ENCODE data around the gene GNAT1.
A peak's percentile ranks its signal among the peaks of the same experiment; 100 is the strongest.
"Not testable (repeated sequence)": the region's sequence is repeated elsewhere in the genome, so short reads cannot be mapped to it uniquely, and the experiment has no call there.

Gene GNAT1

DNA sequence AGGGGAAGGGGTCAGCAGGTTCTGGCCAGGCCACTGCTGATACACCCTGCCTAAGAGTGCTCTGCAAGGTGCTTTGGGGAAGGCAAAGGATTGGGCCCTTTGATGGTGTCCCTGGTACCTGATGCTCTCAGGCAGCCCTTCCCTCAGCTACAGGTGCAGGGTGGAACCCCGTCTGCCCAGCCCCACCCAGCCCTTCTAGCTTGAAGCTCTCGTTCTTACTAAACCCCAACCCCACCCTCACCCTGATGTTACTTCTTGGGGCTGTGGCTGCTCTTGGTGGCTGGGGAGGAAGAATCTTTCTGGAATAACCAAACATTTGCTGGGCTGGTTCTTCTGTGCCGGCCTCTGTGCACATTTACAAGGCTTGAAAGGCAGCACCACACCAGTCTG lies 51.0 kb downstream of the GNAT1 start:
- Histone ChIP-seq H3K27me3 (ENCODE audit: low read length) (no peaks in the 10 kb centered on the region), H3K27ac (ENCODE audit: low read depth, low read length) (peak overlapping the region; percentile 66), H3F3A (ENCODE audit: insufficient read depth) (peaks cover 10% of the 10 kb centered on the region), H3K4me2 (ENCODE audit: low read depth, low read length, poor library complexity, severe bottlenecking) (peak overlapping the region; percentile 20), H3K9me2 (replicated peaks; ENCODE audit: insufficient read depth, low read length) (no peaks in the 10 kb centered on the region), H3K9ac (ENCODE audit: low read length) (peak overlapping the region; percentile 14; the same call in 1 of the 2 replicates), H2AFZ (ENCODE audit: low read depth, low read length, severe bottlenecking) (no peak overlapping the region), H3K4me3 (ENCODE audit: insufficient read depth, low read length, poor library complexity, severe bottlenecking) (no peak overlapping the region), H3K36me3 (ENCODE audit: low read length) (no peaks in the 10 kb centered on the region), H4K20me1 (ENCODE audit: low read depth, low read length) (no peaks in the 10 kb centered on the region), H3K79me2 (ENCODE audit: insufficient read depth, low read length) (peaks cover 77% of the 10 kb centered on the region), H3K9me3 (ENCODE audit: insufficient read depth, low read length) (no peaks in the 10 kb centered on the region)
- TF ChIP-seq EZH2phosphoT487 (conservative IDR thresholded peaks at IDR 0.05; ENCODE audit: low read length) = no peak
- TF ChIP-seq, protein P1, sequence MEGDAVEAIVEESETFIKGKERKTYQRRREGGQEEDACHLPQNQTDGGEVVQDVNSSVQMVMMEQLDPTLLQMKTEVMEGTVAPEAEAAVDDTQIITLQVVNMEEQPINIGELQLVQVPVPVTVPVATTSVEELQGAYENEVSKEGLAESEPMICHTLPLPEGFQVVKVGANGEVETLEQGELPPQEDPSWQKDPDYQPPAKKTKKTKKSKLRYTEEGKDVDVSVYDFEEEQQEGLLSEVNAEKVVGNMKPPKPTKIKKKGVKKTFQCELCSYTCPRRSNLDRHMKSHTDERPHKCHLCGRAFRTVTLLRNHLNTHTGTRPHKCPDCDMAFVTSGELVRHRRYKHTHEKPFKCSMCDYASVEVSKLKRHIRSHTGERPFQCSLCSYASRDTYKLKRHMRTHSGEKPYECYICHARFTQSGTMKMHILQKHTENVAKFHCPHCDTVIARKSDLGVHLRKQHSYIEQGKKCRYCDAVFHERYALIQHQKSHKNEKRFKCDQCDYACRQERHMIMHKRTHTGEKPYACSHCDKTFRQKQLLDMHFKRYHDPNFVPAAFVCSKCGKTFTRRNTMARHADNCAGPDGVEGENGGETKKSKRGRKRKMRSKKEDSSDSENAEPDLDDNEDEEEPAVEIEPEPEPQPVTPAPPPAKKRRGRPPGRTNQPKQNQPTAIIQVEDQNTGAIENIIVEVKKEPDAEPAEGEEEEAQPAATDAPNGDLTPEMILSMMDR (IDR thresholded peaks at IDR 0.05; ENCODE audit: insufficient read depth, low read length, poor library complexity, severe bottlenecking) = no peak

DNA sequence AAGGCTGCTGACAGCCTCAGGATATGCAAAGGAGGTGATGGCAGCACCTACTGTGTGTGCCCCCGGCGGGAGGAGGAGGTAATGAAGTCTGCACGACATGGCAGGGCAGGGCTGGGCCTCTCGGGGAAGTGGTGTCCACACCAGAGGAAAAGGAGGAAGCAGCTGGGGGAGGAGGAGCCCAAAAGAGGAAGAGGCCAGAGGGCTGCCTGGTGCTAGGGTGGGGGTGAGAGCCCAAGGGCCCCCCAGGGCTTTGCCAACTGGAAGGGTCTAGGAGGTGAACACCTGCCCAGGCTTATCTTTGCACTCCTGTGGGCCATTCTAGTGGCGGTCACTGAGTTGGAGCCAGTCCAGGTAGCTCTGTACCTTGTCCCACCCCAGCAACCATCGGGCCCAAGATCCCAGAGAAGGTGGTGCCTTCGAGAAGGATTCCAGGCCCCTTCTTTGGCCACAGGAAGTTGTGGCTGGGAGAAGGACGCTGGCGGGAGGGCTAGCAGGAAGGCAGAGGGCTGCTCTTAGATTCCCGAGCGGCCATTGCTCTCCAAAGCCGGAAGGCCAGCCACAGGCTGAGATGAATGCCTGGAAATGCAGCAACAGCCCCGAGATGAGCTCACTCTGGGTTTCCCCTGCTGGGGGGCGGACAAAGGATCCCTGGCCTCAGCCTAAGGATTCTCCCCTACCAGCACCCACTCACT lies 51.6 kb downstream of the GNAT1 start:
- TF ChIP-seq, protein P1 (IDR thresholded peaks at IDR 0.05; ENCODE audit: insufficient read depth, low read length, poor library complexity, severe bottlenecking) = no peak
- no peak for TF ChIP-seq EZH2phosphoT487 (conservative IDR thresholded peaks at IDR 0.05; ENCODE audit: low read length)
- Histone ChIP-seq H3K9me3 (ENCODE audit: insufficient read depth, low read length) (no peaks in the 10 kb centered on the region), H2AFZ (ENCODE audit: low read depth, low read length, severe bottlenecking) (no peak overlapping the region), H3K4me2 (ENCODE audit: low read depth, low read length, poor library complexity, severe bottlenecking) (peak overlapping the region; percentile 20), H3K79me2 (ENCODE audit: insufficient read depth, low read length) (peaks cover 78% of the 10 kb centered on the region), H3K4me3 (ENCODE audit: insufficient read depth, low read length, poor library complexity, severe bottlenecking) (no peak overlapping the region), H3K36me3 (ENCODE audit: low read length) (no peaks in the 10 kb centered on the region), H3K9ac (ENCODE audit: low read length) (peak overlapping the region; percentile 14; the same call in 1 of the 2 replicates), H3K27me3 (ENCODE audit: low read length) (no peaks in the 10 kb centered on the region), H3K27ac (ENCODE audit: low read depth, low read length) (peak overlapping the region; percentile 66), H3K9me2 (replicated peaks; ENCODE audit: insufficient read depth, low read length) (no peaks in the 10 kb centered on the region), H3F3A (ENCODE audit: insufficient read depth) (peaks cover 10% of the 10 kb centered on the region), H4K20me1 (ENCODE audit: low read depth, low read length) (no peaks in the 10 kb centered on the region)

DNA sequence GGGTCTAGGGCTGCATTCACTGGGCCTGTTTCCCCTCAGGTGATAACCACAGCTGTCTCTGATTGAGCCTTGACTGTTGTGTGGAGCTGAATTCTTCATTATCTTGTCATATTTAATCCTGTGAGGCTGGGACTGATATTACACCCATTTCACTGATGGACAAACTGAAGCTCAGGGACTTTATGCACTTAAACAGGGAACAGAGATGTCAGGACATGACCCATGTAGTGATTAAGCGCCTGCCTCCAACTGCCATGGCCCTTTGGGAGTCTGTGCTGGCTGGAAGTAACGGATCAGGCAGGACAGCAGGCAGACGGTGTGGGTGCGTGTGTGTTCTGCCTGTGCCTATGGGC lies 52.1 kb downstream of the GNAT1 start:
- H4K20me1 ChIP-seq (ENCODE audit: low read depth, low read length) = no peaks in the 10 kb centered on the region
- H3K4me3 ChIP-seq (ENCODE audit: insufficient read depth, low read length, poor library complexity, severe bottlenecking) = no peak overlapping the region
- peaks cover 78% of the 10 kb centered on the region for H3K79me2 ChIP-seq (ENCODE audit: insufficient read depth, low read length)
- no peaks in the 10 kb centered on the region for H3K9me3 ChIP-seq (ENCODE audit: insufficient read depth, low read length)
- H3F3A ChIP-seq (ENCODE audit: insufficient read depth) = peaks cover 10% of the 10 kb centered on the region
- H3K4me2 ChIP-seq (ENCODE audit: low read depth, low read length, poor library complexity, severe bottlenecking) = no peak overlapping the region
- H3K9ac ChIP-seq (ENCODE audit: low read length) = no peak overlapping the region
- no peaks in the 10 kb centered on the region for H3K9me2 ChIP-seq (replicated peaks; ENCODE audit: insufficient read depth, low read length)
- no peaks in the 10 kb centered on the region for H3K27me3 ChIP-seq (ENCODE audit: low read length)
- peak overlapping the region; percentile 66; the same call in 1 of the 2 replicates for H3K27ac ChIP-seq (ENCODE audit: low read depth, low read length)
- H2AFZ ChIP-seq (ENCODE audit: low read depth, low read length, severe bottlenecking) = no peak overlapping the region
- TF ChIP-seq, protein P1 (IDR thresholded peaks at IDR 0.05; ENCODE audit: insufficient read depth, low read length, poor library complexity, severe bottlenecking) = no peak
- no peak for TF ChIP-seq EZH2phosphoT487 (conservative IDR thresholded peaks at IDR 0.05; ENCODE audit: low read length)
- no peaks in the 10 kb centered on the region for H3K36me3 ChIP-seq (ENCODE audit: low read length)

DNA sequence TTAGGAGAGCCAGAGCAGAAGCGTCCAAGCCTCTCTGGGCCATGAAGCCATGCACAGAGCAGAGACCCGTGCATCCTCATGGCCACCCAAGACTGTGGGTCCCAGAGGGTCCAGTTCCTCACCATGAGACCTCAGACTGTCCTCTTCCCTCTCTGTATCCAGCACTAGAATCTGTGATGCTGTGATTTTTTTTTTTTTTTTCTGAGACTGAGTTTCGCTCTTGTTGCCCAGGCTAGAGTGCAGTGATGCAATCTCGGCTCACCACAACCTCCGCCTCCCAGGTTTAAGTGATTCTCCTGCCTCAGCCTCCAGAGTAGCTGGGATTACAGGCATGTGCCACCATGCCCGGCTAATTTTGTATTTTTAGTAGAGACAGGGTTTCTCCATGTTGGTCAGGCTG lies 53.4 kb downstream of the GNAT1 start:
- not testable (repeated sequence) for H3K4me2 ChIP-seq (ENCODE audit: low read depth, low read length, poor library complexity, severe bottlenecking); H3K36me3 ChIP-seq (ENCODE audit: low read length); H3K27me3 ChIP-seq (ENCODE audit: low read length); H3K9me3 ChIP-seq (ENCODE audit: insufficient read depth, low read length); H3K27ac ChIP-seq (ENCODE audit: low read depth, low read length); H2AFZ ChIP-seq (ENCODE audit: low read depth, low read length, severe bottlenecking); H3K4me3 ChIP-seq (ENCODE audit: insufficient read depth, low read length, poor library complexity, severe bottlenecking); H3K9ac ChIP-seq (ENCODE audit: low read length); H3K9me2 ChIP-seq (replicated peaks; ENCODE audit: insufficient read depth, low read length); H4K20me1 ChIP-seq (ENCODE audit: low read depth, low read length)
- Histone ChIP-seq H3K79me2 (ENCODE audit: insufficient read depth, low read length) (peaks cover 78% of the 10 kb centered on the region), H3F3A (ENCODE audit: insufficient read depth) (peaks cover 10% of the 10 kb centered on the region)

Data from SU-DHL-6 (cell line).